Measurements from ENCODE around the gene UPK3BL2. TPM values are rescaled to one million over a fixed set of nuclear protein-coding genes. Genes with fewer than 3 reads are reported as not detected.

The UPK3BL2 gene
- total RNA-seq, 1 experiment from 2014 or later, result 3.7 TPM

Other genes starting within 250 kb of the UPK3BL2 start
- not detected in 2 replicates for gene SPDYE6, start 187.3 kb downstream of the UPK3BL2 start, total RNA-seq (2014; rRNA removed; shearing (Covaris generic))
- gene PRKRIP1, start 147.3 kb downstream of the UPK3BL2 start, total RNA-seq (2014; rRNA removed; shearing (Covaris generic)), result 20.0 and 24.4 TPM in 2 replicates
- 24.6 and 25.6 TPM in 2 replicates for gene ORAI2, start 110.1 kb downstream of the UPK3BL2 start, total RNA-seq (2014; rRNA removed; shearing (Covaris generic))
- 16.2 and 21.1 TPM in 2 replicates for gene ALKBH4, start 78.8 kb downstream of the UPK3BL2 start, total RNA-seq (2014; rRNA removed; shearing (Covaris generic))
- 26.1 and 27.8 TPM in 2 replicates for gene LRWD1, start 78.7 kb downstream of the UPK3BL2 start, total RNA-seq (2014; rRNA removed; shearing (Covaris generic))
- gene POLR2J, start 64.8 kb downstream of the UPK3BL2 start, total RNA-seq (2014; rRNA removed; shearing (Covaris generic)), result 70.1 and 73.2 TPM in 2 replicates
- 1.5 and 2.5 TPM in 2 replicates for gene RASA4B, start 25.9 kb downstream of the UPK3BL2 start, total RNA-seq (2014; rRNA removed; shearing (Covaris generic))
- gene SPDYE2, start 7.5 kb upstream of the UPK3BL2 start, total RNA-seq (2014; rRNA removed; shearing (Covaris generic)), result 0.10 TPM in 1 of 2 replicates, not detected in the other
- 21.5 and 27.3 TPM in 2 replicates for gene POLR2J3, start 28.9 kb upstream of the UPK3BL2 start, total RNA-seq (2014; rRNA removed; shearing (Covaris generic))
- 3.1 and 5.3 TPM in 2 replicates for gene RASA4, start 73.1 kb upstream of the UPK3BL2 start, total RNA-seq (2014; rRNA removed; shearing (Covaris generic))
- gene UPK3BL1, start 99.1 kb upstream of the UPK3BL2 start, total RNA-seq (2014; rRNA removed; shearing (Covaris generic)), result 14.8 and 23.6 TPM in 2 replicates
- not detected in 2 replicates for gene SPDYE2B, start 106.6 kb upstream of the UPK3BL2 start, total RNA-seq (2014; rRNA removed; shearing (Covaris generic))
- gene POLR2J2, start 128.0 kb upstream of the UPK3BL2 start, total RNA-seq (2014; rRNA removed; shearing (Covaris generic)), result 1.0 and 1.6 TPM in 2 replicates
- gene FAM185A, start 205.3 kb upstream of the UPK3BL2 start, total RNA-seq (2014; rRNA removed; shearing (Covaris generic)), result 9.9 and 10.5 TPM in 2 replicates

Data from SJCRH30 (cell line).